ENCODE data around the gene PSIP1.
"Not testable (repeated sequence)": the region's sequence is repeated elsewhere in the genome, so short reads cannot be mapped to it uniquely, and the experiment has no call there.

GRCh38 chr9:15427702-15428101 lies 83.1 kb downstream of the PSIP1 start:
- TF ChIP-seq CTCF, POLR2A (IDR thresholded peaks at IDR 0.05): not testable (repeated sequence)
